GM21737 (cell line): ENCODE results near the gene NKPD1.
"Not testable (repeated sequence)": the region's sequence is repeated elsewhere in the genome, so short reads cannot be mapped to it uniquely, and the experiment has no call there.

Experiments
- ATAC-seq: cut with Tn5 transposase; IDR thresholded peaks from one replicate; pipeline ENCODE4 v1.9.1; 2021; ENCODE audit warnings: mild to moderate bottlenecking, moderate library complexity; ENCODE audit not compliant: unreplicated experiment

NKPD1 gene

DNA sequence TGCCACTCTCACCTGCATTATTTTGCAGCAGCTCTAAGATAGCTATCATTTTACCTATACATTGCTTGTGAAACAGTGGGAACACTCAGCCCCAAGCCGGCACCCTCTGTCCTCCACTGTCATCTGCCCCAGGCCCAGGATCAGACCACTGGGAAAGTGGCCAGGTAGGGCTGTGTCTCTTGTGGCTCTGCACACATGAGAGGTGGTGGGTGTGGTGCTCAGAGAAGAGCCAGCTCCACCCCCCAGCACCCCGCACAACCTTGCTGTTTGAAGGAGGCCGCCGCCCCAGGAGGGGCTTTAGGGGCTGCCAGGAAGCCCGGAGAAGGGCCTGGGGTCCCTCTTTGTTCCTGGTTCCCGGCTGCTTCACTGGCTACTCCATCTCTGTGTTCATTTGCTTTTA, 41.2 kb downstream of the NKPD1 start:
- ATAC-seq: no peak

DNA sequence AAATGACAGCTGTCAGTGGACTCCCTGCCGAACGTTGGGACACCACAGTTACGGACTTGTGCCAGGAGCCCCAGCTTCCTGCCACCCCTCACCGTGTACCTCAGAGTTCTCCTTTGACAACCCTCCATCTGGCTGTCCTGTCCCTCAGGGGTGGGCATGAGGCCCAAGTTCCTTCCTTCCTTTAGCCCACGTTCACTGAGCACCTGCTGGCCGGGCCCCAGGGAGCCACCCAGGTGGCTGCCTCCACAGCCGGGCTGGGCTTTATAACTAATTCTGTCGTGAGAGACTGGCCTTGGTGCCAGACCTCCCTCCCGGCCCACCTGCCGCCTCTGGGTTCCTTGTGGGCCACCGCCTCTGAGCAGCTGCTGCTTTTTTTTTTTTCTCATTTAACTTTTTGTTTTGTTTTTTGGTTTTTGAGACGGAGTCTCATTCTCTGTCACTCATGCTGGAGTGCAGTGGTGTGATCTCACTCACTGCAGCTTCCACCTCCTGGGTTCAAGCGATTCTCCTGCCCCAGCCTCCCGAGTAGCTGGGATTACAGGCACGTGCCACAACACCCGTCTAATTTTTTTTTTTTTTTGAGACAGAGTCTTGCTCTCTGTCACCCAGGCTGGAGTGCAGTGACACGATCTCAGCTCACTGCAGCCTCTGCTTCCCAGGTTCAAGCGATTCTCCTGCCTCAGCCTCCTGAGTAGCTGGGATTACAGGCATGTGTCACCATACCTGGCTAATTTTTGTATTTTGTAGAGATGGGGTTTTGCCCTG, 42.0 kb downstream of the NKPD1 start:
- not testable (repeated sequence) for ATAC-seq

DNA sequence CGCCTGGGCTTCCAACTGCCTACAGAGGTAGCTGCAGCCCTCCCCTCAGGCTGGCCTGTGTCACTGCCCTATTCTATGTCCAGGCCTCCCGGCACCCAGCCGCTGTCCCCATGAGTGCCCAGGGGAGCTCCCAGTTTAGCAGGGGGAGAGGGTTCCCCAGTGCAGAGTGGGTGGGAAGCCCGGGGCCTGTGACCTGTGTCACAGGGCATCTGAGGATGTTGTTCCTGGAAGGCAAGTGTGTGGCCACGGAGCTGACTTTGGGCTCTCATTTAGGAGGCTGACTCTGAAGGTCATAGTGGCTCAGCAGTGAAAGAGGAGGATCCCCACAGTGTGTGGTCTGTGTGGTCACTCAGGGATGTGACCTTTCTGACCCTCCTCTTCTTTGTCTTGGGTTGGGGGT, 42.7 kb downstream of the NKPD1 start:
- ATAC-seq: no peak

DNA sequence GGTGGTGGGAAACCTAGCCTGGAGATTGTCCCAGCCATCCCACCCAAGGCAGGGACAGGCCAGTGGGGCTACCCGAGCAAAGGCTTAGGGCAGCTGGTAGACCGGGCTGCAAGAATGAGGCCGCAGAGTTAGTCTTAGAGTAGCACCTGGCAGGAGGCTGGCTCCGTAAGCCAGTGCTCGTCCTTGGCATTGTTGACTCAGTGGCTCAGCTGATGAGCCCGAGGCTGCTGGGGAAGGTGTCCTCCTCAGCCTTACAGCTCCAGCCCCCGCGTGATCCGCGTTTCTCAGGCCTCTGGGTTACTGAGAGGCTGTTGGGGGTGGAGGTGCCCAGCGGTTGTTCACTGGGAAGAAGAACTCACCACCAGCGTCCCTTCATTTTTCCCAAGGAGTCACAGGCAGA, 43.1 kb downstream of the NKPD1 start:
- ATAC-seq: no peak

DNA sequence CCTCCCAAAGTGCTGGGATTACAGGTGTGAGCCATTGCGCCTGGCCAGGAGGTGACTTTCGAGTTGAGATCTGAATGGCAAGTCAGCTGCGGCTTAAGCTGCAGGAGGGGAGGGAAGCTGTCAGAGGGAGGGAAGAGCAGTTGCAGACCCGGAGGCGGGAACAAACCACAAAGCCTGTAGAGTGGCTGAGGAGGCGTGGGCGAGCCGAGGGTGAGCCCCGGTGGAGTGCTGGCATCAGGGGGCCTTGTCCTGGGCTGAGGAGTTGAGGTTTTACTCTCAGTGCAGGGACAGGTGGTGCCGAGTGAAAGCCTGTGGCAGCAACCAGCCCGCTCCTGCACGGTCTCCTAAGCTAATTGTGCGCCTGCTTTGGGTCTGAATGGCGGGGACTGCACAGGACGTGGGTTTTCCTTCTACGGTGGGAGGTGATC, 43.6 kb downstream of the NKPD1 start:
- no peak for ATAC-seq

DNA sequence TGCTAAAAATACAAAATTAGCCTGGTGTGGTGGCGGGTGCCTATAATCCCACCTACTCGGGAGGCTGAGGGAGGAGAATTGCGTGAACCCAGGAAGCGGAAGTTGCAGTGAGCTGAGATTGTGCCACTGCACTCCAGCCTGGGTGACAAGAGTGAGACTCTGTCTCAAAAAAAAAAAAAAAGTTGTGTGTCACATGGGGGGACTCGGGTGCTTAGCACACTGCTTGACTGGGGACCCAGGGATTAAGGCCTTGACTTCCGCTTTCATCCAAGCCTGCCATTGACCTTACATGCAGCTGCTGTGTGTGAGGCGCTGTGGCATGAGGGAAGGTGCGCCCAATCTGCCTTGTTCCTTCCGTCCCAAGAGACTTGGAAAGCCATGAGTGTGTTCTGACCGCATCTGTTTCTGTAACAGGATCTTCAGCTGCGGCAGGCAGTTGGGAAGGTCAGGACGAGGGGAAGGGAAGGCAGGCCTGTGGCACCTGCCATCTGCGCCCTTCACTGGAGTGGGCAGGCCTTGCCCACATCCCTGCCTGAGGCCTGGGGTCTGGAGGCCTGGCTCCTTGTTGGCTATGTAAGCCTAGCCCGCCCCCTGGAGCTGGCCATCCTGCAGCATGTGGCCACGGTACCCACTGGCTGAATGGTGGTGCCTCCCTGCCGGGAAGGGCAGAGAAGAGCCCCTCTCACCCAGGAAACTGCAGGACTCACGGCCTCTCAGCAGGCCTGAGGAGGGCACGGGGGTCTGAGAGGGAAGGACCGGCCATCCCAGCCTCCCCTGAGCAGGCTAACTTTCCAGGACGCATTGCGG, 44.8 kb downstream of the NKPD1 start:
- no peak for ATAC-seq

DNA sequence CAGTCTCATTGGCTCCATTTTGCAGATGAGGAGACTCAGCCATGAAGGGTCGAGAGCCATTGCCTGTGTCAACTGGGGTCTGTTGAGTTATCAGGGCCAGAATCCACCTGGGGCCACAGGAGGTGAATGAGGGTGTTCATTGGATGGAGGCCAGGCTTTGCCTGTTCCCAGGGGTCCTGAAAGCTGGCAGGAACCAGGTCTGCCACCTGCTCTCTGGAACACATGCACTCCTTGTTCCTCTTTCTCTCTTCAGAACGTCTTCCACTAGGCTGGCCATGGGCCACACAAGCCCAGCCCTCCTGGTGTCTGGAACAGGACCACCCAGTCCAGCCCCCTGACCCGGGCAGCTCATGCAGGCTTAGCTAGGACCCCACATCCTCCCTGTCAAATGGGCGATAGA, 46.7 kb downstream of the NKPD1 start:
- ATAC-seq: no peak

DNA sequence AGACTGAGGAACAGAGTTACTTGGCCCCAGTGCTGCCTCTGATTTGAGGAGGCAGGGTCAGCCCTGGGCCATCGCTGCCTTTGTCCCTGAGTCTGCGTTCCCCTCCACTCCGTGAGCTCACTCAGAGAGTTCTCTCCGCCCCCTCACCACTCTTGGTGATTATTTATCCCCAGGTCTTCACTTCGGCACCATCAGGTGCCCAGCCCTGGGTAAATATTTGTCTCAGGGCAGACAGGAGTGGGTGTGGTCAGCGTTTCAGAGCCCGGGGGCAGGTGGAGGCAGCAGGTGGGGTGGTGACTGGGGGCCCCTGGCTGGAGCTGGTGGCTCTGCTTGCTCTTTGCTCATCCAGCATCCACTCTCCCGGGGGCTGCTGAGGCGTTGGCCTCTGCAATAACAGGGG, 47.2 kb downstream of the NKPD1 start:
- ATAC-seq: no peak

DNA sequence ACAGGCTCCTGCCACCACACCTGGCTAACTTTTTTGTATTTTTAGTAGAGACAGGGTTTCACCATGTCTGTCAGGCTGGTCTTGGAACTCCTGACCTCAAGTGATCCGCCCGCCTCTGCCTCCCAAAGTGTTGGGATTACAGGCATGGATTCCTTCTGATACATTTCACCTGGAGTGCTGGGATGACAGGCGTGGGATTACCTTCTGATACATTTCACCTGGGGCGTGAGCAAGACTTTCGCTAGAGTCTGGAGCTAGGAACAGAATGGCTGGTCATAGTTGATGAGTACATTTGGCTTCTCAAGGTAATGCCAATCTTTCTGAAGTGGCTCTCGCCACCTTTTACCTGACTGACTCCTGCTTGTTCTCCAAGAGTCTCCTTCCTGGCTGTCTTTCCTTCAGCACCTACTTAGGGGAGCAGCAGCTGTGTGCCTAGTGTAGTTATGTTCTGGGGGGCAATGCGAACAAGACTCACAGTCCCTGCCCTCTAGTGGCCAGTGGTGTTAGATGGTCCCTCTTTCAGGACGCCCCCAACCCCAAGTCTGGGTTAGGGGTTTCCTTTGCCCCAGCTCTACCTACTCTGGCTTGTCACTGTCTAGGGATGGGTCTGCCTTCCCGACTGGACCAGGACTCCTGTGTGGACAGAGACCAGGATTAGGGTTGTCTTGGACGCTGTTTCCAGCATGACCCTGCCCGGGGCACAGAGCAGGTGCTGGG, 48.5 kb downstream of the NKPD1 start:
- ATAC-seq: no peak
